H9 (cell line): ENCODE data around the gene SLC41A1. TPM values are rescaled to one million over a fixed set of nuclear protein-coding genes. Genes with fewer than 3 reads are reported as not detected.

Experiments used
- DNase-seq: peaks from one replicate; pipeline ENCODE4 v3.0.0-alpha.2; 2017
- H2AFZ ChIP-seq: one replicate; pipeline ENCODE4 v1.6.1; 2013; ENCODE audit warnings: mild to moderate bottlenecking, low read length, control low read depth, moderate library complexity
- H2AK5ac ChIP-seq: 2 replicates; pipeline ENCODE4 v1.6.1; 2013; ENCODE audit warnings: low read length, control low read depth, mixed read lengths; ENCODE audit not compliant: insufficient read length
- H2BK120ac ChIP-seq: one replicate; pipeline ENCODE4 v1.6.1; 2013; ENCODE audit warnings: low read depth, mild to moderate bottlenecking, low read length, control low read depth, inconsistent platforms; ENCODE audit not compliant: poor library complexity, severe bottlenecking
- H2BK12ac ChIP-seq: 2 replicates; pipeline ENCODE4 v1.6.1; 2013; ENCODE audit warnings: low read length, control low read depth, mixed read lengths, low read depth; ENCODE audit not compliant: insufficient read length
- H2BK15ac ChIP-seq: 2 replicates; pipeline ENCODE4 v1.6.1; 2013; ENCODE audit warnings: low read depth, low read length, control low read depth
- H2BK20ac ChIP-seq: one replicate; pipeline ENCODE4 v1.6.1; 2013; ENCODE audit warnings: low read depth, mild to moderate bottlenecking, low read length, control low read depth, inconsistent platforms; ENCODE audit not compliant: poor library complexity, severe bottlenecking
- H2BK5ac ChIP-seq: 2 replicates; pipeline ENCODE4 v1.6.1; 2013; ENCODE audit warnings: low read length, control low read depth, mixed read lengths; ENCODE audit not compliant: insufficient read length
- H3K14ac ChIP-seq: 2 replicates; pipeline ENCODE4 v1.6.1; 2013; ENCODE audit warnings: low read length, control low read depth; ENCODE audit not compliant: insufficient read depth
- H3K18ac ChIP-seq: 2 replicates; pipeline ENCODE4 v1.6.1; 2013; ENCODE audit warnings: low read depth, mild to moderate bottlenecking, mixed read lengths, low read length, control low read depth; ENCODE audit not compliant: insufficient read length
- H3K23ac ChIP-seq: 2 replicates; pipeline ENCODE4 v1.6.1; 2013; ENCODE audit warnings: low read length, control low read depth, mixed read lengths, low read depth; ENCODE audit not compliant: insufficient read length
- H3K23me2 ChIP-seq: 2 replicates; pipeline ENCODE4 v1.6.1; 2013; ENCODE audit warnings: low read depth, mild to moderate bottlenecking, mixed read lengths, low read length, control low read depth; ENCODE audit not compliant: insufficient read length, poor library complexity, severe bottlenecking
- H3K27ac ChIP-seq: 2 replicates; pipeline ENCODE4 v1.5.1; 2013; ENCODE audit warnings: low read length, control low read depth, mixed read lengths, low read depth; ENCODE audit not compliant: insufficient read length
- H3K27me3 ChIP-seq: 2 replicates; pipeline ENCODE4 v1.6.1; 2013; ENCODE audit warnings: low read length, control low read depth, inconsistent platforms; ENCODE audit not compliant: insufficient read depth
- H3K4ac ChIP-seq: 2 replicates; pipeline ENCODE4 v1.6.1; 2013; ENCODE audit warnings: low read depth, mild to moderate bottlenecking, control low read depth, inconsistent platforms, low read length, moderate library complexity
- H3K4me1 ChIP-seq: 2 replicates; pipeline ENCODE4 v1.6.1; 2013; ENCODE audit warnings: low read length, control low read depth, inconsistent platforms; ENCODE audit not compliant: insufficient read depth
- H3K4me2 ChIP-seq: 2 replicates; pipeline ENCODE4 v1.6.1; 2013; ENCODE audit warnings: low read length, control low read depth, mixed read lengths; ENCODE audit not compliant: insufficient read length, insufficient read depth
- H3K56ac ChIP-seq: 2 replicates; pipeline ENCODE4 v1.6.1; 2013; ENCODE audit warnings: low read depth, mild to moderate bottlenecking, mixed read lengths, low read length, control low read depth; ENCODE audit not compliant: insufficient read length
- H3K79me1 ChIP-seq: 2 replicates; pipeline ENCODE4 v1.6.1; 2013; ENCODE audit warnings: low read depth, mild to moderate bottlenecking, moderate library complexity, low read length, control low read depth, inconsistent platforms; ENCODE audit not compliant: insufficient read depth, poor library complexity, severe bottlenecking
- H3K79me2 ChIP-seq: 2 replicates; pipeline ENCODE4 v1.6.1; 2013; ENCODE audit warnings: low read length, control low read depth, inconsistent platforms; ENCODE audit not compliant: insufficient read depth
- H3K9ac ChIP-seq: 2 replicates; pipeline ENCODE4 v1.6.1; 2013; ENCODE audit warnings: low read length, control low read depth, mixed read lengths; ENCODE audit not compliant: insufficient read length; ENCODE audit errors: extremely low read depth
- H3K9me3 ChIP-seq: one replicate; pipeline ENCODE4 v1.6.1; 2013; ENCODE audit warnings: low read depth, low read length, inconsistent platforms; ENCODE audit not compliant: control insufficient read depth
- H3T11ph ChIP-seq: one replicate; pipeline ENCODE4 v1.6.1; 2013; ENCODE audit warnings: mild to moderate bottlenecking, low read length, control low read depth, inconsistent platforms
- H4K20me1 ChIP-seq: one replicate; pipeline ENCODE4 v1.6.1; 2013; ENCODE audit not compliant: control insufficient read depth, insufficient read length, insufficient read depth
- H4K5ac ChIP-seq: 2 replicates; pipeline ENCODE4 v1.6.1; 2013; ENCODE audit warnings: low read depth, mild to moderate bottlenecking, mixed read lengths, low read length, control low read depth; ENCODE audit not compliant: insufficient read length
- H4K8ac ChIP-seq: replicated peaks from 2 replicates; pipeline ENCODE4 v1.6.1; 2013; ENCODE audit warnings: low read length, control low read depth, mixed read lengths, low read depth; ENCODE audit not compliant: insufficient read length
- H4K91ac ChIP-seq: 2 replicates; pipeline ENCODE4 v1.6.1; 2013; ENCODE audit warnings: low read depth, mild to moderate bottlenecking, moderate library complexity, mixed read lengths, low read length, control low read depth; ENCODE audit not compliant: insufficient read length
- H3K27ac Mint-ChIP-seq, 3 experiments: 2 replicates in 2 of 3; 3 replicates in 1 of 3; pipeline ENCODE4 v1.8.0; 2020 to 2021; ENCODE audit warnings: mixed read lengths in 3 of 3, mild to moderate bottlenecking in 1 of 3, moderate library complexity in 1 of 3
- H3K27me3 Mint-ChIP-seq: 2 replicates; pipeline ENCODE4 v1.8.0; 2021; ENCODE audit warnings: low read depth, mild to moderate bottlenecking, moderate library complexity, mixed read lengths
- H3K36me3 Mint-ChIP-seq, 3 experiments: 2 replicates in 2 of 3; 3 replicates in 1 of 3; pipeline ENCODE4 v1.8.0; 2020 to 2021; ENCODE audit warnings: low read depth in 3 of 3, mixed read lengths in 3 of 3; ENCODE audit not compliant: insufficient read depth in 1 of 3
- H3K4me1 Mint-ChIP-seq, 2 experiments: 2 replicates each; pipeline ENCODE4 v1.8.0; 2020; ENCODE audit warnings: mixed read lengths in 2 of 2
- H3K4me3 Mint-ChIP-seq, 2 experiments: 2 replicates in 1 of 2; 3 replicates in 1 of 2; pipeline ENCODE4 v1.8.0; 2020 to 2021; ENCODE audit warnings: mild to moderate bottlenecking in 2 of 2, mixed read lengths in 2 of 2, moderate library complexity in 1 of 2
- H3K9me3 Mint-ChIP-seq, 2 experiments: 2 replicates in 1 of 2; 3 replicates in 1 of 2; pipeline ENCODE4 v1.8.0; 2020; ENCODE audit warnings: mild to moderate bottlenecking in 2 of 2, mixed read lengths in 2 of 2, moderate library complexity in 1 of 2
- WGBS: extraction: QIAGEN DNeasy Blood & Tissue Kit; methylation state at CpG from one replicate; pipeline ENCODE4 v1.1.7; 2013; ENCODE audit warnings: missing lambda C conversion rate, low lambda C conversion rate, mixed read lengths; ENCODE audit not compliant: insufficient read length; ENCODE audit errors: extremely low coverage; 5-methylcytosine and 5-hydroxymethylcytosine counted together
- total RNA-seq: library from RNA; stranded (reverse); gene quantifications from 2 replicates; pipeline ENCODE4 v1.2.1, GENCODE V29; 2021
- TF ChIP-seq, protein P1 (sequence below): fragments of 200-600 bp; sonication (generic); conservative IDR thresholded peaks from 3 replicates; pipeline ENCODE4 v1.8.0; 2021; ENCODE audit warnings: antibody characterized with exemption, mild to moderate bottlenecking

The SLC41A1 gene
- total RNA-seq, 1 experiment from 2014 or later: 18.2 TPM

DNA sequence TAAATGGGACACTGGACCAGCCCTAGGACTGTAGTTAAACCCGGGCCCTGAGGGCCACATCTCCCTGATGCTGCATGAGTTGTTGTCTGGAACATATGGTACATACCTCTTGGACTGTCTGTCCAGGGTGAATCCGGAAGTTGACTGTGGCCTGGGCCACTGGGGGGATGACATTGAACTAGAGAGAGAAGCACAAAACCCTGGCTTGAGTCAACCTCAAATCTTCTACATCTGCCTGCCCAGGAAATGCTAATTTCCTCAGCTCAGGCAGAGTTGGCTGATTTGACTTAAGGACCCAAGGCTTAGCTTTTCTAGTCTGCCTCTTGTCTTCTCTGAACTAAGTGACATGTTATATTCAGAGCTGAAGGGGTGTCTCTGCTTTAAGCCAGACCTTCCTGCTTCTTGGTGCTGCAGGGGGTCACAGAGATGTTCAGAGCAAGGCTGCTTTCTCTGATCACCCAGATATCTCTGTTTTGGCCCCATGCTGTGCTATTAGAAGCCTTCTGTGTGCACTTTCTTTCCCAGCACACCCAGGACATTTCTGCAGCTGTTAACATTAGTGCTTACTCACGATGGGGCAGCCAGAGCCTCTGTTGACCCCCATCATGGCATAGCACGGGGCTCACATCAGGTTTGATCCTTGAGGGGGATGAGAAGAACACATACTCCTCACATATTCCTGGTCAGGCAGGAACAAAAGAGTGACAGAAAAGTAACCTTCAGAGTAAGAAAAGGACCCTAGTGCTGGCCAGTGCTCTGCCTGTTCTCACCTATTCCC, 27.3 kb upstream of the SLC41A1 start:
- H3K4me2 ChIP-seq: no peak overlapping the region
- peaks cover 6 to 8% of the 10 kb centered on the region in 2 experiments for H3K4me1 Mint-ChIP-seq
- no peak overlapping the region for H2AFZ ChIP-seq
- no peaks in the 10 kb centered on the region for H3K9me3 ChIP-seq
- H3K23me2 ChIP-seq: no peaks in the 10 kb centered on the region
- no peak overlapping the region for H2BK20ac ChIP-seq
- no peak overlapping the region for H3K27ac ChIP-seq
- TF ChIP-seq, protein P1, sequence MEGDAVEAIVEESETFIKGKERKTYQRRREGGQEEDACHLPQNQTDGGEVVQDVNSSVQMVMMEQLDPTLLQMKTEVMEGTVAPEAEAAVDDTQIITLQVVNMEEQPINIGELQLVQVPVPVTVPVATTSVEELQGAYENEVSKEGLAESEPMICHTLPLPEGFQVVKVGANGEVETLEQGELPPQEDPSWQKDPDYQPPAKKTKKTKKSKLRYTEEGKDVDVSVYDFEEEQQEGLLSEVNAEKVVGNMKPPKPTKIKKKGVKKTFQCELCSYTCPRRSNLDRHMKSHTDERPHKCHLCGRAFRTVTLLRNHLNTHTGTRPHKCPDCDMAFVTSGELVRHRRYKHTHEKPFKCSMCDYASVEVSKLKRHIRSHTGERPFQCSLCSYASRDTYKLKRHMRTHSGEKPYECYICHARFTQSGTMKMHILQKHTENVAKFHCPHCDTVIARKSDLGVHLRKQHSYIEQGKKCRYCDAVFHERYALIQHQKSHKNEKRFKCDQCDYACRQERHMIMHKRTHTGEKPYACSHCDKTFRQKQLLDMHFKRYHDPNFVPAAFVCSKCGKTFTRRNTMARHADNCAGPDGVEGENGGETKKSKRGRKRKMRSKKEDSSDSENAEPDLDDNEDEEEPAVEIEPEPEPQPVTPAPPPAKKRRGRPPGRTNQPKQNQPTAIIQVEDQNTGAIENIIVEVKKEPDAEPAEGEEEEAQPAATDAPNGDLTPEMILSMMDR: no peak
- H3K79me2 ChIP-seq: no peaks in the 10 kb centered on the region
- no peak overlapping the region for H2AK5ac ChIP-seq
- H3K79me1 ChIP-seq: no peaks in the 10 kb centered on the region
- no peak overlapping the region for H3K23ac ChIP-seq
- no peak overlapping the region for H2BK12ac ChIP-seq
- no peaks in the 10 kb centered on the region for H3K9me3 Mint-ChIP-seq
- peak overlapping the region in 2 of 3 experiments; percentile 26 to 38; a peak in 1 of 7 replicates for H3K27ac Mint-ChIP-seq
- H4K91ac ChIP-seq: no peak overlapping the region
- no peaks in the 10 kb centered on the region for H3K27me3 Mint-ChIP-seq
- no peak overlapping the region for H3K4me3 Mint-ChIP-seq
- H4K5ac ChIP-seq: no peak overlapping the region
- H3K4me1 ChIP-seq: no peaks in the 10 kb centered on the region; the same call in 1 of the 2 replicates
- no peak for DNase-seq
- no peak overlapping the region for H3K56ac ChIP-seq
- no CpG with 5 or more reads among the region's 4 CpGs for WGBS
- H3K18ac ChIP-seq: no peak overlapping the region
- no peak overlapping the region for H2BK5ac ChIP-seq
- no peak overlapping the region for H2BK120ac ChIP-seq
- H3K14ac ChIP-seq: no peak overlapping the region
- H2BK15ac ChIP-seq: no peak overlapping the region
- no peak overlapping the region for H3K9ac ChIP-seq
- no peak overlapping the region for H3K4ac ChIP-seq
- no peaks in the 10 kb centered on the region for H3K27me3 ChIP-seq
- no peak overlapping the region for H3T11ph ChIP-seq
- no peaks in the 10 kb centered on the region for H4K20me1 ChIP-seq
- H4K8ac ChIP-seq: no peak overlapping the region
- no peaks in the 10 kb centered on the region; a peak in 2 of 7 replicates for H3K36me3 Mint-ChIP-seq
